SJSA1 (cell line): ENCODE results near the gene TUBG1. TPM values are rescaled to one million over a fixed set of nuclear protein-coding genes. Genes with fewer than 3 reads are reported as not detected.
"Not testable (repeated sequence)": the region's sequence is repeated elsewhere in the genome, so short reads cannot be mapped to it uniquely, and the experiment has no call there.

Experiments used
- DNase-seq, 2 experiments: peaks; one replicate each; pipeline ENCODE4 v3.0.0-alpha.2; 2015 to 2020; ENCODE audit warnings: low spot score in 2 of 2, low read depth in 1 of 2
- H3K27ac ChIP-seq: fragments of 250-450 bp; sonication (Bioruptor Pico); 2 replicates; pipeline ENCODE4 v1.5.1; 2020; ENCODE audit warnings: mild to moderate bottlenecking, moderate library complexity
- H3K27me3 ChIP-seq: fragments of 250-450 bp; sonication (Bioruptor Pico); replicated peaks from 2 replicates; pipeline ENCODE4 v1.5.1; 2020; ENCODE audit warnings: mild to moderate bottlenecking, moderate library complexity
- H3K36me3 ChIP-seq: fragments of 250-450 bp; sonication (Bioruptor Pico); 2 replicates; pipeline ENCODE4 v1.5.1; 2020; ENCODE audit warnings: mild to moderate bottlenecking
- H3K4me1 ChIP-seq: fragments of 250-450 bp; sonication (Bioruptor Pico); replicated peaks from 2 replicates; pipeline ENCODE4 v1.6.1; 2021; ENCODE audit warnings: mild to moderate bottlenecking
- H3K4me3 ChIP-seq: fragments of 250-450 bp; sonication (Bioruptor Pico); 2 replicates; pipeline ENCODE4 v1.5.1; 2020; ENCODE audit warnings: mild to moderate bottlenecking
- H3K9me3 ChIP-seq: fragments of 250-450 bp; sonication (Bioruptor Pico); replicated peaks from 2 replicates; pipeline ENCODE4 v1.5.1; 2020; ENCODE audit warnings: mild to moderate bottlenecking
- total RNA-seq: library from RNA; depleted of rRNA; stranded (reverse); fragments of >200 nt; shearing (Covaris generic); gene quantifications from 2 replicates; pipeline ENCODE4 v1.2.3, GENCODE V29; 2014

TUBG1 gene
- total RNA-seq, 1 experiment from 2014 or later, result 81.4 TPM

GRCh38 chr17:42623271-42623670 is 13.8 kb downstream of the TUBG1 start:
- no peaks in the 10 kb centered on the region for H3K36me3 ChIP-seq
- H3K4me3 ChIP-seq, result no peak overlapping the region
- H3K27ac ChIP-seq, result no peak overlapping the region
- no peaks in the 10 kb centered on the region for H3K27me3 ChIP-seq
- no peak for DNase-seq
- H3K4me1 ChIP-seq, result no peaks in the 10 kb centered on the region
- H3K9me3 ChIP-seq, result no peaks in the 10 kb centered on the region

- Histone ChIP-seq H3K4me3 (no peak overlapping the region), H3K27ac (no peak overlapping the region), H3K9me3 (no peaks in the 10 kb centered on the region), H3K4me1 (no peaks in the 10 kb centered on the region), H3K27me3 (no peaks in the 10 kb centered on the region), H3K36me3 (no peaks in the 10 kb centered on the region)
- DNase-seq, result no peak
Measured at GRCh38 chr17:42623732-42624596, 14.5 kb downstream of the TUBG1 start.

GRCh38 chr17:42627032-42627764 is 17.7 kb downstream of the TUBG1 start:
- DNase-seq, H3K36me3 ChIP-seq, H3K9me3 ChIP-seq, H3K27ac ChIP-seq, H3K4me3 ChIP-seq, H3K27me3 ChIP-seq, H3K4me1 ChIP-seq: not testable (repeated sequence)

- Histone ChIP-seq H3K27ac (no peak overlapping the region), H3K4me1 (no peaks in the 10 kb centered on the region), H3K9me3 (no peaks in the 10 kb centered on the region), H3K36me3 (no peaks in the 10 kb centered on the region), H3K4me3 (no peak overlapping the region), H3K27me3 (no peaks in the 10 kb centered on the region)
- no peak for DNase-seq
Measured at GRCh38 chr17:42629411-42630009, 20.0 kb downstream of the TUBG1 start.

- DNase-seq, result no peak
- H3K9me3 ChIP-seq, result no peaks in the 10 kb centered on the region
- no peak overlapping the region for H3K4me3 ChIP-seq
- H3K4me1 ChIP-seq, result no peaks in the 10 kb centered on the region
- no peaks in the 10 kb centered on the region for H3K36me3 ChIP-seq
- no peak overlapping the region for H3K27ac ChIP-seq
- H3K27me3 ChIP-seq, result peaks cover 10% of the 10 kb centered on the region
Measured at GRCh38 chr17:42632949-42633444, 23.5 kb downstream of the TUBG1 start.

GRCh38 chr17:42639525-42640113 is 30.1 kb downstream of the TUBG1 start:
- DNase-seq, result no peak

GRCh38 chr17:42640121-42640520 is 30.6 kb downstream of the TUBG1 start:
- DNase-seq, result no peak
- peaks cover 14% of the 10 kb centered on the region for H3K27me3 ChIP-seq
- no peak overlapping the region for H3K4me3 ChIP-seq
- no peaks in the 10 kb centered on the region for H3K4me1 ChIP-seq
- H3K36me3 ChIP-seq, result no peaks in the 10 kb centered on the region
- no peak overlapping the region for H3K27ac ChIP-seq
- no peaks in the 10 kb centered on the region for H3K9me3 ChIP-seq

More at GRCh38 chr17:42639525-42640113, 30.1 kb downstream of the TUBG1 start:
- peaks cover 15% of the 10 kb centered on the region for H3K27me3 ChIP-seq
- H3K36me3 ChIP-seq, result no peaks in the 10 kb centered on the region
- no peaks in the 10 kb centered on the region for H3K9me3 ChIP-seq
- no peak overlapping the region for H3K27ac ChIP-seq
- H3K4me3 ChIP-seq, result no peak overlapping the region
- no peaks in the 10 kb centered on the region for H3K4me1 ChIP-seq

GRCh38 chr17:42642336-42642735 is 32.9 kb downstream of the TUBG1 start:
- Histone ChIP-seq H3K27me3 (peaks cover 16% of the 10 kb centered on the region), H3K4me3 (no peak overlapping the region), H3K9me3 (no peaks in the 10 kb centered on the region), H3K36me3 (no peaks in the 10 kb centered on the region), H3K27ac (no peak overlapping the region), H3K4me1 (no peaks in the 10 kb centered on the region)
- DNase-seq, result no peak

- no peak overlapping the region for H3K4me3 ChIP-seq
- no peaks in the 10 kb centered on the region for H3K9me3 ChIP-seq
- H3K4me1 ChIP-seq, result no peaks in the 10 kb centered on the region
- peaks cover 30% of the 10 kb centered on the region for H3K27me3 ChIP-seq
- no peak overlapping the region for H3K27ac ChIP-seq
- DNase-seq, result no peak
- no peaks in the 10 kb centered on the region for H3K36me3 ChIP-seq
Measured at GRCh38 chr17:42647778-42648177, 38.3 kb downstream of the TUBG1 start.

GRCh38 chr17:42651392-42651791 is 41.9 kb downstream of the TUBG1 start:
- peaks cover 7% of the 10 kb centered on the region; the same call in 1 of the 2 replicates for H3K9me3 ChIP-seq
- no peak for DNase-seq

GRCh38 chr17:42653179-42654124 is 44.0 kb downstream of the TUBG1 start:
- H3K9me3 ChIP-seq, result peaks cover 12% of the 10 kb centered on the region
- peak; percentile 22 to 47 for DNase-seq
- H3K4me1 ChIP-seq, result peaks cover 21% of the 10 kb centered on the region
- peaks cover 23% of the 10 kb centered on the region for H3K27me3 ChIP-seq
- H3K27ac ChIP-seq, result no peak overlapping the region
- no peak overlapping the region for H3K4me3 ChIP-seq
- H3K36me3 ChIP-seq, result no peaks in the 10 kb centered on the region

More at GRCh38 chr17:42651392-42651791, 41.9 kb downstream of the TUBG1 start:
- H3K4me1 ChIP-seq, result peaks cover 21% of the 10 kb centered on the region
- peaks cover 23% of the 10 kb centered on the region for H3K27me3 ChIP-seq
- no peak overlapping the region for H3K27ac ChIP-seq
- H3K36me3 ChIP-seq, result no peaks in the 10 kb centered on the region
- H3K4me3 ChIP-seq, result no peak overlapping the region

- Histone ChIP-seq H3K27me3 (peaks cover 15% of the 10 kb centered on the region; the same call in 1 of the 2 replicates), H3K36me3 (no peaks in the 10 kb centered on the region), H3K4me3 (no peak overlapping the region), H3K27ac (no peak overlapping the region), H3K4me1 (peaks cover 35% of the 10 kb centered on the region), H3K9me3 (peaks cover 13% of the 10 kb centered on the region)
- peak; percentile 74 to 86 for DNase-seq
Measured at GRCh38 chr17:42655528-42655927, 46.0 kb downstream of the TUBG1 start.
